Omental fat pad (tissue), 4 donors: ENCODE results near the gene MESP1. TPM values are rescaled to one million over a fixed set of nuclear protein-coding genes. Genes with fewer than 3 reads are reported as not detected.

Experiments used
- ATAC-seq: fragments of 150-250 bp; one replicate; pipeline ENCODE4 v1.9.1; 2016; ENCODE audit warnings: mild to moderate bottlenecking, moderate library complexity; ENCODE audit not compliant: low FRiP score
- DNase-seq: peaks from one replicate; pipeline ENCODE4 v3.0.0-alpha.2; 2019; ENCODE audit warnings: low spot score
- CTCF ChIP-seq, 3 donors: fragments of 450-650 bp; IDR thresholded peaks; one replicate each; pipeline ENCODE4 v1.5.1; 2016 to 2017; ENCODE audit warnings: antibody characterized with exemption in 3 of 3, mild to moderate bottlenecking in 3 of 3, moderate library complexity in 2 of 3
- small RNA-seq: library from RNA; depleted of rRNA; stranded (forward); fragments of <200 nt; gene quantifications from one replicate; pipeline ENCODE3, GENCODE V24; 2016
- total RNA-seq, 4 donors: library from RNA; depleted of rRNA; stranded (reverse); fragments of >200 nt; gene quantifications; one replicate each; pipeline ENCODE4 v1.1.0, GENCODE V29; 2016

MESP1 gene
- total RNA-seq, 4 donors from 2014 or later = 4.0 to 16.2 (median 6.5) TPM

- ATAC-seq (peak; percentile 40), DNase-seq (no peak)
- TF ChIP-seq CTCF (IDR thresholded peaks at IDR 0.05) = no peak
Observed at GRCh38 chr15:89728254-89728653, 22.8 kb downstream of the MESP1 start.

GRCh38 chr15:89725064-89725463 is 26.0 kb downstream of the MESP1 start:
- DNase-seq = no peak
- no peak for TF ChIP-seq CTCF (IDR thresholded peaks at IDR 0.05)
- no peak for ATAC-seq

GRCh38 chr15:89724621-89725020 is 26.4 kb downstream of the MESP1 start:
- no peak for DNase-seq
- ATAC-seq = no peak
- TF ChIP-seq CTCF (IDR thresholded peaks at IDR 0.05) = no peak

GRCh38 chr15:89723031-89723430 is 28.0 kb downstream of the MESP1 start:
- no peak for TF ChIP-seq CTCF (IDR thresholded peaks at IDR 0.05)
- ATAC-seq (no peak), DNase-seq (no peak)

- no peak for DNase-seq
- peak; percentile 68 for ATAC-seq
- TF ChIP-seq CTCF (IDR thresholded peaks at IDR 0.05) = no peak
Observed at GRCh38 chr15:89714775-89715174, 36.3 kb downstream of the MESP1 start.

- no peak for TF ChIP-seq CTCF (IDR thresholded peaks at IDR 0.05)
- DNase-seq (no peak), ATAC-seq (no peak)
Observed at GRCh38 chr15:89707577-89707976, 43.5 kb downstream of the MESP1 start.

GRCh38 chr15:89704411-89704810 is 46.6 kb downstream of the MESP1 start:
- ATAC-seq = no peak
- no peak for DNase-seq
- TF ChIP-seq CTCF (IDR thresholded peaks at IDR 0.05) = no peak

Small RNA genes lying within 50 kb of the gene (small RNA-seq; reads per million reads assigned to genes)
- gene RNU6-132P = not detected

Other genes starting within 250 kb of the MESP1 start
- under 1 TPM in 3 of 4 donors, not detected in 1; 0.09 to 0.79 (median 0.36) TPM for gene TICRR, start 175.8 kb downstream of the MESP1 start, total RNA-seq
- 10 to 100 TPM in 1 of 4 donors, 1 to 10 TPM in 3; 6.2 to 12.6 (median 7.7) TPM for gene KIF7, start 95.8 kb downstream of the MESP1 start, total RNA-seq
- gene PLIN1, start 71.9 kb downstream of the MESP1 start, total RNA-seq = 1,000 to 10,000 TPM in 1 of 4 donors, 100 to 1,000 TPM in 3; 465 to 1,383 (median 891) TPM
- gene PEX11A, start 60.5 kb downstream of the MESP1 start, total RNA-seq = 100 to 1,000 TPM in 1 of 4 donors, 10 to 100 TPM in 3; 18.4 to 134 (median 29.9) TPM
- gene WDR93, start 60.4 kb downstream of the MESP1 start, total RNA-seq = 1 to 10 TPM in 1 of 4 donors, under 1 TPM in 2, not detected in 1; 0.28 to 1.1 (median 0.36) TPM
- gene MESP2, start 25.1 kb upstream of the MESP1 start, total RNA-seq = under 1 TPM in 1 of 4 donors, not detected in 3; 0.48 TPM
- gene ANPEP, start 63.6 kb upstream of the MESP1 start, total RNA-seq = 100 to 1,000 TPM in 1 of 4 donors, 10 to 100 TPM in 3; 33.6 to 107 (median 71.9) TPM
- gene AP3S2, start 142.7 kb upstream of the MESP1 start, total RNA-seq = 10 to 100 TPM; 37.3 to 73.8 (median 56.2) TPM
- gene ARPIN, start 161.7 kb upstream of the MESP1 start, total RNA-seq = 10 to 100 TPM; 12.3 to 19.9 (median 17.4) TPM